GM12891 (cell line): ENCODE data around the gene PYGL.

Experiments used
- PAX5 ChIP-seq: IDR thresholded peaks from 2 replicates; pipeline ENCODE4 v1.6.1; 2011; ENCODE audit warnings: low read length, moderate library complexity, mild to moderate bottlenecking; ENCODE audit not compliant: insufficient read depth, severe bottlenecking
- POLR2A ChIP-seq: IDR thresholded peaks from 2 replicates; pipeline ENCODE4 v1.6.1; 2011; ENCODE audit warnings: low read depth, low read length, control low read depth
- POLR2AphosphoS5 ChIP-seq: IDR thresholded peaks from 2 replicates; pipeline ENCODE4 v1.6.1; 2011; ENCODE audit warnings: low read depth, low read length, control low read depth
- POU2F2 ChIP-seq: IDR thresholded peaks from 2 replicates; pipeline ENCODE4 v1.6.1; 2011; ENCODE audit warnings: low read depth, mild to moderate bottlenecking, control low read depth, low read length, moderate library complexity
- SPI1 ChIP-seq: IDR thresholded peaks from 2 replicates; pipeline ENCODE4 v1.6.1; 2011; ENCODE audit warnings: low read depth, low read length, control low read depth
- TAF1 ChIP-seq: IDR thresholded peaks from 2 replicates; pipeline ENCODE4 v1.6.1; 2011; ENCODE audit warnings: low read depth, low read length, control low read depth

- no peak for TF ChIP-seq POLR2AphosphoS5
- no peak for TF ChIP-seq POLR2A
- no peak for TF ChIP-seq SPI1
- no peak for TF ChIP-seq PAX5
- no peak for TF ChIP-seq TAF1
- no peak for TF ChIP-seq POU2F2
These were observed 28.5 kb upstream of the PYGL start for GRCh38 chr14:50972734-50973133.
